ENCODE measurements around the gene FAXC. TPM values are rescaled to one million over a fixed set of nuclear protein-coding genes. Genes with fewer than 3 reads are reported as not detected.

The FAXC gene
- total RNA-seq, 1 donor from 2014 or later, result 0.03 TPM

Other genes with a start within 250 kb of the FAXC start
- gene COQ3, start 44.5 kb upstream of the FAXC start, total RNA-seq, result 7.5 TPM
- 34.4 TPM for gene PNISR, start 75.6 kb upstream of the FAXC start, total RNA-seq
- 5.5 TPM for gene USP45, start 165.7 kb upstream of the FAXC start, total RNA-seq
- 32.3 TPM for gene CCNC, start 219.0 kb upstream of the FAXC start, total RNA-seq